Endothelial cell of umbilical vein (primary cell): ENCODE measurements around the gene VEZT. TPM values are rescaled to one million over a fixed set of nuclear protein-coding genes. Genes with fewer than 3 reads are reported as not detected.

Experiments
- BruUV-seq: library from RNA; stranded (reverse); fragments of 400-500 nt; replicated peaks from 2 replicates; lab custom pipeline; 2021; lab: Mats Ljungman, UMichigan
- CTCF ChIA-PET: fragments of 300-600, 350-600 bp; sonication (Branson Sonifier 250); formaldehyde crosslinking; loops from one replicate; lab custom pipeline; 2021; ENCODE audit warnings: antibody characterized with exemption, inconsistent platforms; lab: Charles Lee
- POLR2A ChIA-PET: fragments of 300-600, 350-600 bp; sonication (Branson Sonifier 250); formaldehyde crosslinking; loops from one replicate; lab custom pipeline; 2021; ENCODE audit warnings: antibody characterized with exemption, inconsistent platforms; lab: Charles Lee
- DNase-seq: peaks from one replicate; pipeline ENCODE4 v3.0.0-alpha.2; 2011; ENCODE audit warnings: low read depth, low spot score
- FAIRE-seq: peaks from 2 replicates; lab custom pipeline; 2011; peaks lifted over from hg19 to GRCh38; lab: Jason Lieb, UNC
- H2AFZ ChIP-seq: 2 replicates; pipeline ENCODE4 v1.6.0; 2012; ENCODE audit warnings: low read depth, low read length, control low read depth, inconsistent platforms
- H3K27ac ChIP-seq: 2 replicates; pipeline ENCODE4 v1.5.1; 2011; ENCODE audit warnings: low read depth, mild to moderate bottlenecking, control low read depth, low read length, moderate library complexity; ENCODE audit not compliant: insufficient read depth
- H3K27me3 ChIP-seq, 2 experiments: 2 replicates each; pipeline versions ENCODE4 v1.6.0 to v1.6.1; 2011; ENCODE audit warnings: low read length in 2 of 2, mixed read lengths in 1 of 2; ENCODE audit not compliant: control insufficient read depth in 2 of 2, insufficient read depth in 2 of 2
- H3K36me3 ChIP-seq, 2 experiments: 2 replicates in 1 of 2; 3 replicates in 1 of 2; pipeline ENCODE4 v1.5.1; 2011; ENCODE audit warnings: low read length in 2 of 2, mild to moderate bottlenecking in 1 of 2, moderate library complexity in 1 of 2; ENCODE audit not compliant: control insufficient read depth in 2 of 2, insufficient read depth in 2 of 2; ENCODE audit errors: extremely low read depth in 1 of 2
- H3K4me1 ChIP-seq: 3 replicates; pipeline ENCODE4 v1.5.1; 2011; ENCODE audit warnings: mild to moderate bottlenecking, low read length; ENCODE audit not compliant: control insufficient read depth, insufficient read depth; ENCODE audit errors: extremely low read depth
- H3K4me2 ChIP-seq: 2 replicates; pipeline ENCODE4 v1.6.1; 2011; ENCODE audit warnings: low read length, control low read depth, mixed read lengths; ENCODE audit not compliant: insufficient read depth
- H3K4me3 ChIP-seq, 3 experiments: fragments of 200-600 bp in 1 of 3; sonication (generic), shearing (Covaris generic) in 1 of 3; replicated peaks in 1 of 3; 2 replicates each; pipeline ENCODE4 v1.5.1; 2011 to 2016; ENCODE audit warnings: control low read depth in 3 of 3, low read length in 3 of 3, mild to moderate bottlenecking in 2 of 3, inconsistent platforms in 1 of 3, low read depth in 1 of 3, moderate library complexity in 1 of 3; ENCODE audit not compliant: insufficient read depth in 1 of 3
- H3K79me2 ChIP-seq: 2 replicates; pipeline ENCODE4 v1.6.0; 2012; ENCODE audit warnings: low read length, inconsistent platforms; ENCODE audit not compliant: control insufficient read depth, insufficient read depth
- H3K9ac ChIP-seq: replicated peaks from 2 replicates; pipeline ENCODE3; 2011; ENCODE audit warnings: low read length, control low read depth; ENCODE audit not compliant: insufficient read depth; ENCODE audit errors: extremely low read depth
- H3K9me1 ChIP-seq: replicated peaks from 3 replicates; pipeline ENCODE4 v1.6.0; 2011; ENCODE audit warnings: mild to moderate bottlenecking, low read length; ENCODE audit not compliant: control insufficient read depth, insufficient read depth; ENCODE audit errors: extremely low read depth
- H3K9me3 ChIP-seq: replicated peaks from 2 replicates; pipeline ENCODE4 v1.5.1; 2012; ENCODE audit warnings: low read length, inconsistent platforms; ENCODE audit not compliant: control insufficient read depth, insufficient read depth
- H4K20me1 ChIP-seq: replicated peaks from 2 replicates; pipeline ENCODE3; 2011; ENCODE audit warnings: mild to moderate bottlenecking, low read length; ENCODE audit not compliant: control insufficient read depth, insufficient read depth; ENCODE audit errors: extremely low read depth
- EZH2 ChIP-seq: IDR thresholded peaks from 2 replicates; pipeline ENCODE4 v1.6.1; 2012; ENCODE audit warnings: borderline replicate concordance, low read depth, mild to moderate bottlenecking, moderate library complexity, low read length, inconsistent platforms; ENCODE audit not compliant: severe bottlenecking
- FOS ChIP-seq: IDR thresholded peaks from 2 replicates; pipeline ENCODE4 v1.6.1; 2011; ENCODE audit warnings: mild to moderate bottlenecking, low read length, moderate library complexity, borderline replicate concordance; ENCODE audit not compliant: insufficient read depth
- GATA2 ChIP-seq: IDR thresholded peaks from 2 replicates; pipeline ENCODE4 v1.7.0; 2011; ENCODE audit warnings: low read depth, mild to moderate bottlenecking, moderate library complexity, mixed read lengths, low read length; ENCODE audit not compliant: insufficient read length, insufficient read depth
- JUN ChIP-seq: IDR thresholded peaks from 2 replicates; pipeline ENCODE4 v1.6.1; 2011; ENCODE audit warnings: borderline replicate concordance, low read depth; ENCODE audit not compliant: insufficient read length, insufficient read depth
- MYC ChIP-seq: IDR thresholded peaks from one replicate; pipeline ENCODE4 v1.6.1; 2011; ENCODE audit warnings: mild to moderate bottlenecking, low read depth, low read length
- POLR2A ChIP-seq: IDR thresholded peaks from 2 replicates; pipeline ENCODE4 v1.6.1; 2012; ENCODE audit warnings: low read depth, mild to moderate bottlenecking, control low read depth, low read length
- POLR2AphosphoS5 ChIP-seq: IDR thresholded peaks from 2 replicates; pipeline ENCODE4 v1.6.1; 2012; ENCODE audit warnings: low read depth, mild to moderate bottlenecking, control low read depth, low read length, moderate library complexity; ENCODE audit not compliant: insufficient read depth
- dilution Hi-C: fragments of 300-500 bp; cut with MboI; formaldehyde crosslinking; loops from one replicate; pipeline ENCODE4 v1.15.0; 2019; ENCODE audit warnings: low sequenced_read_pairs; ENCODE audit not compliant: extremely low pct_ligation_motif_present
- intact Hi-C: fragments of 100-400 bp; cut with micrococcal nuclease; formaldehyde crosslinking; loops from one replicate; pipeline ENCODE4 v1.10.0; 2022
- polyA plus RNA-seq, 4 experiments: library from polyadenylated mRNA; depleted of rRNA in 3 of 4; stranded (reverse) in 3 of 4; unstranded in 1 of 4; fragments of >200 nt; gene quantifications; 2 replicates each; pipeline versions ENCODE4 v1.2.1 to v1.2.3, GENCODE V29; 2011 to 2012; ENCODE audit warnings: missing spikeins in 1 of 4
- total RNA-seq: library from RNA; stranded (reverse); gene quantifications from 2 replicates; pipeline ENCODE4 v1.2.3, GENCODE V29; 2021
- TF ChIP-seq, protein P1 (sequence below), 2 donors: IDR thresholded peaks; 1 replicate in 1 of 2; 2 replicates in 1 of 2; pipeline ENCODE4 v1.5.1; 2011; ENCODE audit warnings: low read length in 2 of 2, mild to moderate bottlenecking in 2 of 2, moderate library complexity in 2 of 2, control low read depth in 1 of 2, inconsistent platforms in 1 of 2, low read depth in 1 of 2; ENCODE audit not compliant: insufficient read depth in 1 of 2; ENCODE audit errors: extremely low read depth in 1 of 2
- TF ChIP-seq, protein P2 (sequence below): IDR thresholded peaks from 2 replicates; pipeline ENCODE4 v1.6.1; 2011; ENCODE audit not compliant: insufficient read depth, insufficient read length

VEZT gene
- total and polyA plus RNA-seq, 2 donors (not counting 3 experiments of a cell fraction or from before 2014, with no cell fraction given): 57.8 to 91.3 TPM

GRCh38 chr12:95319694-95320331 lies 102.2 kb downstream of the VEZT start:
- Histone ChIP-seq H3K4me2 (no peak overlapping the region), H2AFZ (no peak overlapping the region), H4K20me1 (no peaks in the 10 kb centered on the region), H3K9me3 (no peaks in the 10 kb centered on the region), H3K4me3 (no peak overlapping the region), H3K9ac (no peak overlapping the region), H3K36me3 (no peaks in the 10 kb centered on the region), H3K4me1 (peaks cover 15% of the 10 kb centered on the region), H3K27ac (no peak overlapping the region), H3K9me1 (no peaks in the 10 kb centered on the region), H3K27me3 (no peaks in the 10 kb centered on the region), H3K79me2 (no peaks in the 10 kb centered on the region)
- FAIRE-seq (no peak), DNase-seq (no peak)
- BruUV-seq: no TSS peak
- ChIA-PET POLR2A (no interaction called here), CTCF (no interaction called here)
- intact Hi-C loops: loop anchor here (5.0 kb wide), 1 partner anchor 103 kb away; the partner anchor contains the start of genes FGD6 and VEZT
- dilution Hi-C loops: no loop called here
- TF ChIP-seq FOS (no peak), GATA2 (no peak), MYC (no peak), JUN (no peak), EZH2 (no peak), POLR2A (no peak), POLR2AphosphoS5 (no peak)
- TF ChIP-seq, protein P1, sequence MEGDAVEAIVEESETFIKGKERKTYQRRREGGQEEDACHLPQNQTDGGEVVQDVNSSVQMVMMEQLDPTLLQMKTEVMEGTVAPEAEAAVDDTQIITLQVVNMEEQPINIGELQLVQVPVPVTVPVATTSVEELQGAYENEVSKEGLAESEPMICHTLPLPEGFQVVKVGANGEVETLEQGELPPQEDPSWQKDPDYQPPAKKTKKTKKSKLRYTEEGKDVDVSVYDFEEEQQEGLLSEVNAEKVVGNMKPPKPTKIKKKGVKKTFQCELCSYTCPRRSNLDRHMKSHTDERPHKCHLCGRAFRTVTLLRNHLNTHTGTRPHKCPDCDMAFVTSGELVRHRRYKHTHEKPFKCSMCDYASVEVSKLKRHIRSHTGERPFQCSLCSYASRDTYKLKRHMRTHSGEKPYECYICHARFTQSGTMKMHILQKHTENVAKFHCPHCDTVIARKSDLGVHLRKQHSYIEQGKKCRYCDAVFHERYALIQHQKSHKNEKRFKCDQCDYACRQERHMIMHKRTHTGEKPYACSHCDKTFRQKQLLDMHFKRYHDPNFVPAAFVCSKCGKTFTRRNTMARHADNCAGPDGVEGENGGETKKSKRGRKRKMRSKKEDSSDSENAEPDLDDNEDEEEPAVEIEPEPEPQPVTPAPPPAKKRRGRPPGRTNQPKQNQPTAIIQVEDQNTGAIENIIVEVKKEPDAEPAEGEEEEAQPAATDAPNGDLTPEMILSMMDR (IDR thresholded peaks at IDR 0.05; ENCODE audit: extremely low read depth in 1 of 2, insufficient read depth in 1 of 2, low read depth in 1 of 2, low read length in 2 of 2): no peak
- TF ChIP-seq, protein P2, sequence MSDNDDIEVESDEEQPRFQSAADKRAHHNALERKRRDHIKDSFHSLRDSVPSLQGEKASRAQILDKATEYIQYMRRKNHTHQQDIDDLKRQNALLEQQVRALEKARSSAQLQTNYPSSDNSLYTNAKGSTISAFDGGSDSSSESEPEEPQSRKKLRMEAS: no peak
